A549 (cell line): ENCODE results near the gene SLC5A3. TPM values are rescaled to one million over a fixed set of nuclear protein-coding genes. Genes with fewer than 3 reads are reported as not detected.

Experiments
- ATAC-seq, 2 experiments: fragments of 200-7000 bp in 1 of 2; fragments of >200 bp in 1 of 2; cut with Nextera tagmentation in 1 of 2; cut with Tn5 transposase in 1 of 2; 3 replicates each; pipeline versions ENCODE4 v1.8.0 to v1.9.1; 2018 to 2020; ENCODE audit warnings: mild to moderate bottlenecking in 1 of 2, moderate library complexity in 1 of 2
- CTCF ChIA-PET: fragments of 300-600 bp; sonication (Branson Sonifier 250); formaldehyde crosslinking; extraction: SDS; loops from one replicate; lab custom pipeline; 2021; ENCODE audit warnings: antibody characterized with exemption, inconsistent platforms; lab: Yijun Ruan, JAX
- POLR2A ChIA-PET: fragments of 350-600 bp; formaldehyde crosslinking; extraction: SDS; loops from one replicate; lab custom pipeline; 2021; ENCODE audit warnings: antibody characterized with exemption, inconsistent platforms; lab: Yijun Ruan, JAX
- DNase-seq, 2 experiments: peaks; one replicate each; pipeline versions ENCODE4 v3.0.0 to v3.0.0-alpha.2; 2011 to 2016; ENCODE audit warnings: low read depth in 1 of 2, low spot score in 1 of 2
- FAIRE-seq: peaks from 2 replicates; lab custom pipeline; 2011; peaks lifted over from hg19 to GRCh38; lab: Jason Lieb, UNC
- H3K27ac ChIP-seq, 2 experiments: fragments of >200 bp; sonication (Bioruptor Twin); formaldehyde crosslinking; 3 replicates each; pipeline ENCODE4 v1.5.1; 2016 to 2017
- H3K4me1 ChIP-seq: fragments of >200 bp; sonication (Bioruptor Twin); formaldehyde crosslinking; 3 replicates; pipeline ENCODE4 v1.6.1; 2016
- H3K4me2 ChIP-seq: fragments of >200 bp; sonication (Bioruptor Twin); formaldehyde crosslinking; 3 replicates; pipeline ENCODE4 v1.6.1; 2016
- H3K4me3 ChIP-seq: fragments of >200 bp; sonication (Bioruptor Twin); formaldehyde crosslinking; 3 replicates; pipeline ENCODE4 v1.5.1; 2016
- H3K9me3 ChIP-seq: fragments of >200 bp; sonication (Bioruptor Twin); formaldehyde crosslinking; 3 replicates; pipeline ENCODE4 v1.6.1; 2016
- CBX2 ChIP-seq: fragments of 200-600 bp; sonication (generic); IDR thresholded peaks from 2 replicates; pipeline ENCODE4 v1.6.1; 2016; ENCODE audit warnings: low read depth, mild to moderate bottlenecking, borderline replicate concordance
- CBX8 ChIP-seq: fragments of 200-600 bp; sonication (generic); IDR thresholded peaks from 2 replicates; pipeline ENCODE4 v1.6.1; 2016
- E2F6 ChIP-seq: IDR thresholded peaks from 2 replicates; pipeline ENCODE4 v1.6.1; 2012; ENCODE audit warnings: low read depth, borderline replicate concordance
- EHF ChIP-seq: fragments of 250-450 bp; sonication (Bioruptor Pico); IDR thresholded peaks from 2 replicates; pipeline ENCODE4 v1.5.0; 2020; ENCODE audit warnings: mild to moderate bottlenecking
- EHMT2 ChIP-seq: fragments of 200-600 bp; sonication (generic); IDR thresholded peaks from 2 replicates; pipeline ENCODE4 v1.6.1; 2016; ENCODE audit warnings: antibody characterized with exemption, low read depth, mild to moderate bottlenecking, moderate library complexity
- ELK1 ChIP-seq: fragments of 150-350 bp; IDR thresholded peaks from 2 replicates; pipeline ENCODE4 v1.6.1; 2014; ENCODE audit warnings: low read depth, mild to moderate bottlenecking, low read length
- EP300 ChIP-seq, 2 experiments: fragments of >200 bp; sonication (Bioruptor Twin); formaldehyde crosslinking; IDR thresholded peaks; 2 replicates in 1 of 2; 3 replicates in 1 of 2; pipeline ENCODE4 v1.6.1; 2016 to 2017
- ESRRA ChIP-seq: fragments of 150-350 bp; IDR thresholded peaks from 2 replicates; pipeline ENCODE4 v1.6.1; 2014; ENCODE audit warnings: mild to moderate bottlenecking, low read length, borderline replicate concordance
- FOSL2 ChIP-seq, 2 experiments: fragments of 450-650 bp in 1 of 2; fragments of >200 bp in 1 of 2; sonication (Bioruptor Twin) in 1 of 2; formaldehyde crosslinking; IDR thresholded peaks; 2 replicates each; pipeline versions ENCODE4 v1.5.0 to v1.6.1; 2016 to 2020; ENCODE audit warnings: mild to moderate bottlenecking in 1 of 2, moderate library complexity in 1 of 2
- FOXS1 ChIP-seq: fragments of 250-450 bp; sonication (Bioruptor Pico); IDR thresholded peaks from 2 replicates; pipeline ENCODE4 v1.5.0; 2020; ENCODE audit warnings: mild to moderate bottlenecking, moderate library complexity
- HOXA7 ChIP-seq: fragments of 250-450 bp; sonication (Bioruptor Pico); IDR thresholded peaks from 2 replicates; pipeline ENCODE4 v1.5.0; 2020; ENCODE audit warnings: mild to moderate bottlenecking, moderate library complexity
- HOXB13 ChIP-seq: fragments of 250-450 bp; sonication (Bioruptor Pico); IDR thresholded peaks from 2 replicates; pipeline ENCODE4 v1.5.0; 2020; ENCODE audit warnings: low read depth, mild to moderate bottlenecking, moderate library complexity
- JUNB ChIP-seq: fragments of >200 bp; sonication (Bioruptor Twin); formaldehyde crosslinking; IDR thresholded peaks from 2 replicates; pipeline ENCODE4 v1.6.1; 2016
- KDM1A ChIP-seq: fragments of 200-600 bp; sonication (generic); IDR thresholded peaks from 2 replicates; pipeline ENCODE4 v1.6.1; 2016; ENCODE audit warnings: low read depth, mild to moderate bottlenecking
- MAFK ChIP-seq: fragments of 450-650 bp; IDR thresholded peaks from 2 replicates; pipeline ENCODE4 v1.6.1; 2014; ENCODE audit not compliant: partially characterized antibody
- NPAS2 ChIP-seq: fragments of 250-450 bp; sonication (Bioruptor Pico); IDR thresholded peaks from 2 replicates; pipeline ENCODE4 v1.8.0; 2022; ENCODE audit warnings: mild to moderate bottlenecking, moderate library complexity, borderline replicate concordance
- POLR2AphosphoS2 ChIP-seq: conservative IDR thresholded peaks from 2 replicates; pipeline ENCODE4 v1.6.1; 2012; ENCODE audit warnings: low read length, improper control_type of control experiment, inconsistent platforms
- RARB ChIP-seq: fragments of 250-450 bp; sonication (Bioruptor Pico); IDR thresholded peaks from 2 replicates; pipeline ENCODE4 v1.8.0; 2021; ENCODE audit warnings: mild to moderate bottlenecking, moderate library complexity
- RCOR1 ChIP-seq: fragments of 150-350 bp; IDR thresholded peaks from 2 replicates; pipeline ENCODE4 v1.6.1; 2014; ENCODE audit warnings: antibody characterized with exemption, low read length, low read depth
- RFX5 ChIP-seq: fragments of 450-650 bp; IDR thresholded peaks from 2 replicates; pipeline ENCODE4 v1.7.1; 2014; ENCODE audit warnings: antibody characterized with exemption, mild to moderate bottlenecking, moderate library complexity
- RNF2 ChIP-seq: fragments of 200-600 bp; sonication (generic); IDR thresholded peaks from 2 replicates; pipeline ENCODE4 v1.6.1; 2016; ENCODE audit warnings: low read depth, mild to moderate bottlenecking, antibody characterized with exemption, moderate library complexity, borderline replicate concordance
- SMC3 ChIP-seq: fragments of >200 bp; sonication (Bioruptor Twin); formaldehyde crosslinking; IDR thresholded peaks from 3 replicates; pipeline ENCODE4 v1.6.1; 2018; ENCODE audit warnings: inconsistent platforms
- SREBF2 ChIP-seq: fragments of 450-650 bp; IDR thresholded peaks from 2 replicates; pipeline ENCODE4 v1.6.1; 2014; ENCODE audit warnings: mild to moderate bottlenecking, moderate library complexity
- TFCP2L1 ChIP-seq: fragments of 250-450 bp; sonication (Bioruptor Pico); IDR thresholded peaks from 2 replicates; pipeline ENCODE4 v1.5.0; 2021; ENCODE audit warnings: mild to moderate bottlenecking
- ZC3H11A ChIP-seq: fragments of 450-650 bp; IDR thresholded peaks from 2 replicates; pipeline ENCODE4 v1.6.1; 2014; ENCODE audit warnings: antibody characterized with exemption, mild to moderate bottlenecking
- WGBS: methylation state at CpG from one replicate; pipeline ENCODE4 v1.1.6; 2017; ENCODE audit errors: missing lambda C conversion rate; 5-methylcytosine and 5-hydroxymethylcytosine counted together
- polyA plus RNA-seq, 4 experiments: library from polyadenylated mRNA; depleted of rRNA in 3 of 4; stranded (reverse); fragments of >200 nt; fragmentation: RNase III in 1 of 4; extraction: RNeasy Plus Mini Kit Qiagen cat#74134 plus additional on column Dnase treatment in 1 of 4; gene quantifications; 2 replicates in 3 of 4; 3 replicates in 1 of 4; pipeline ENCODE4 v1.2.3, GENCODE V29; 2011 to 2017
- TF ChIP-seq, protein P1 (sequence below): fragments of >200 bp; sonication (Bioruptor Twin); formaldehyde crosslinking; IDR thresholded peaks from 2 replicates; pipeline ENCODE4 v1.6.1; 2016
- TF ChIP-seq, protein P2 (sequence below): fragments of >200 bp; sonication (Bioruptor Twin); formaldehyde crosslinking; IDR thresholded peaks from 3 replicates; pipeline ENCODE4 v1.6.1; 2016

The SLC5A3 gene
- polyA plus RNA-seq, 2 of the 4 experiments (the other 2 are of a cell fraction), result 7.2 to 7.7 TPM

DNA sequence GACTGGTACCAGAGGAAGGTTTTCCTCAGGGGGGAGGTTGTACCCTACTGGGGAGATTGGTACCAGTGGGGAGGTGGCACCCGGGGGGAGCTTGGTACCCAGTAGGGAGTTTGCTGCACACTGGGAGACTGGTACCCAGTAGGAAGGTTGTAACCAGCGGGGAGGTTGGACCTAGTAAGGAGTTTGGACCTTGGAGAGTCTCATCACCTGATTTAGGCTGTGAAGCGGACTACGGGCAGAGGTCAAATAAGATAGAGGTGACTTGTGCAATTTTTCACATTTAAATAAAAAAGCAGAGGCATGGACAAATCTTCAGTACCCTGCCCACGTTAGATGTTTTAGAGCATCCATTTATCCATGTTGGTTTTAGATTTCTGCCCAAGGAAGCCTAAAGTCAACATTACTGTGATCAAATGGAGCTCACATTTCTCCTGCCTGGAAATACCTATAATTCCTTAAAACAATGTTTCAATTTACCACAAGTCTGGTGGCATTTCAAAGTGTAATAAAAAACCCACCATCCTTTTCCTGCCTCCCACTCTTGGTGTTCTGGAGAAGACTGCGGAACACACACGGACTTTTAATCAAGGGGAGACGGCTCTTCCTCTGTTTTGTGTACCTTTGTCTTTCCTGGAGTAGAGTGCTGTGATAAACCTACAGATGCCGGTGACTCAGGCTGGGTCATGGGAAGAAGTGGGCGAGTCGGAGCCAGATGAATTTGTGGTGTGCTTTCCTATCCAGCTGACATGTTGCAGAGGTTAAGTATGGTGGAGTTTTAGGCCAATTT lies 36.2 kb upstream of the SLC5A3 start:
- FAIRE-seq (no peak), DNase-seq (no peak), ATAC-seq (no peak)
- Histone ChIP-seq H3K27ac (no peak overlapping the region), H3K4me3 (no peak overlapping the region), H3K4me2 (no peak overlapping the region), H3K9me3 (no peaks in the 10 kb centered on the region), H3K4me1 (no peaks in the 10 kb centered on the region)
- TF ChIP-seq, protein P1, sequence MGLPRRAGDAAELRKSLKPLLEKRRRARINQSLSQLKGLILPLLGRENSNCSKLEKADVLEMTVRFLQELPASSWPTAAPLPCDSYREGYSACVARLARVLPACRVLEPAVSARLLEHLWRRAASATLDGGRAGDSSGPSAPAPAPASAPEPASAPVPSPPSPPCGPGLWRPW, result no peak
- TF ChIP-seq SMC3, result no peak
- no peak for TF ChIP-seq MAFK
- no peak for TF ChIP-seq RCOR1
- TF ChIP-seq CBX8, result no peak
- no peak for TF ChIP-seq ELK1
- no peak for TF ChIP-seq RFX5
- no peak for TF ChIP-seq JUNB
- no peak for TF ChIP-seq EHMT2
- TF ChIP-seq, protein P2, sequence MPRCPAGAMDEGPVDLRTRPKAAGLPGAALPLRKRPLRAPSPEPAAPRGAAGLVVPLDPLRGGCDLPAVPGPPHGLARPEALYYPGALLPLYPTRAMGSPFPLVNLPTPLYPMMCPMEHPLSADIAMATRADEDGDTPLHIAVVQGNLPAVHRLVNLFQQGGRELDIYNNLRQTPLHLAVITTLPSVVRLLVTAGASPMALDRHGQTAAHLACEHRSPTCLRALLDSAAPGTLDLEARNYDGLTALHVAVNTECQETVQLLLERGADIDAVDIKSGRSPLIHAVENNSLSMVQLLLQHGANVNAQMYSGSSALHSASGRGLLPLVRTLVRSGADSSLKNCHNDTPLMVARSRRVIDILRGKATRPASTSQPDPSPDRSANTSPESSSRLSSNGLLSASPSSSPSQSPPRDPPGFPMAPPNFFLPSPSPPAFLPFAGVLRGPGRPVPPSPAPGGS, result no peak
- no peak for TF ChIP-seq EP300 (IDR thresholded peaks at IDR 0.05)
- no peak for TF ChIP-seq E2F6
- TF ChIP-seq EHF (CRISPR knock-in tag), result no peak
- no peak for TF ChIP-seq ESRRA
- TF ChIP-seq FOXS1 (CRISPR knock-in tag), result no peak
- TF ChIP-seq HOXA7 (CRISPR knock-in tag), result no peak
- no peak for TF ChIP-seq POLR2AphosphoS2
- TF ChIP-seq RARB (CRISPR knock-in tag), result no peak
- ChIA-PET CTCF (no interaction called here), POLR2A (no interaction called here)
- WGBS, result 43% methylated on average over 10 of the region's 11 CpGs

DNA sequence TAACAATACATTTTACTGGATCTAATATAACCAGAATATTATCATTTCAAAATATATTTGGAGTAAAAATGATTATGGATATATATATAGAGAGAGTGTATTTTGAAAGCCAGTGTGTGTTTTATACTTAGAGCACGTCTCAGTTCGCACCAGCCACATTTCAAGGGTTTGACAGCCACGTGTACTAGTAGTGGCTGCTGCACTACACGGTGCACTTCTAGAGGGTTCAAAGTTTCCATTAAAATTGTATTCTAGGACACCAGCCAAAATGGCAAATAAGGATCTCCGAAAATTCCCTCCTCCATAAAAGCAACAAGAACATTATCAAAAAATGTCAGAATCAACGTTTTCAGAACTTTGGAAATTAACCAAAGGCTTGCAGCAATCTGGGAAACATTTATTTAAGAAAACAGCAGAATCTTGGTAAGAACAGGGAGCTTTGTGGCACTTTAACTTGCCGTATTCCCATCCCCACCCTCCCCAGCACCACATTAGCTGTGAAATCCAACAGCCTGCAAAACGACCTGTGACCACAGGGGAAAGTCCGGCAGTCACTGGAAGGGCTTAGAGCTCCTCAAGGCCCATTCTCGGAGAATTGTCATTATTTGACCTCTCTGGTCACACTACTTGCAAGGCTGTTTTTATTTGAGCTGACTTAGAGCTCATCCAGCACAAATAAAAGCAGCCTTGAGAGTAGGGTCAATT lies 33.5 kb upstream of the SLC5A3 start:
- ATAC-seq, result no peak
- no peaks in the 10 kb centered on the region for H3K9me3 ChIP-seq
- POLR2A ChIA-PET, result no interaction called here
- no peak for FAIRE-seq
- H3K27ac ChIP-seq, result no peak overlapping the region
- no peak for DNase-seq
- H3K4me1 ChIP-seq, result no peaks in the 10 kb centered on the region
- no peak for TF ChIP-seq ZC3H11A
- TF ChIP-seq CBX2, result no peak
- no peak for TF ChIP-seq RNF2
- TF ChIP-seq EHMT2, result no peak
- TF ChIP-seq NPAS2 (CRISPR knock-in tag), result no peak
- no peak for TF ChIP-seq FOSL2 (IDR thresholded peaks at IDR 0.05)
- no peak for TF ChIP-seq FOSL2 (CRISPR knock-in tag; IDR thresholded peaks at IDR 0.05)
- no peak for TF ChIP-seq SREBF2
- TF ChIP-seq KDM1A, result no peak
- no peak for TF ChIP-seq E2F6
- TF ChIP-seq FOXS1 (CRISPR knock-in tag), result no peak
- TF ChIP-seq HOXB13 (CRISPR knock-in tag), result no peak
- no peak for TF ChIP-seq TFCP2L1 (CRISPR knock-in tag)
- no peak for TF ChIP-seq RCOR1
- TF ChIP-seq, all 56 proteins: peak for 0
- H3K4me3 ChIP-seq, result no peak overlapping the region
- WGBS, result 52% methylated on average over 10 of the region's 10 CpGs
- no peak overlapping the region for H3K4me2 ChIP-seq
- CTCF ChIA-PET, result interaction anchor here (1.5 kb wide), 1 partner anchor 116 kb away, joined by 4 read pairs; no protein-coding TSS in a partner anchor
